ENCODE data around the gene GRIN2C.

DNA sequence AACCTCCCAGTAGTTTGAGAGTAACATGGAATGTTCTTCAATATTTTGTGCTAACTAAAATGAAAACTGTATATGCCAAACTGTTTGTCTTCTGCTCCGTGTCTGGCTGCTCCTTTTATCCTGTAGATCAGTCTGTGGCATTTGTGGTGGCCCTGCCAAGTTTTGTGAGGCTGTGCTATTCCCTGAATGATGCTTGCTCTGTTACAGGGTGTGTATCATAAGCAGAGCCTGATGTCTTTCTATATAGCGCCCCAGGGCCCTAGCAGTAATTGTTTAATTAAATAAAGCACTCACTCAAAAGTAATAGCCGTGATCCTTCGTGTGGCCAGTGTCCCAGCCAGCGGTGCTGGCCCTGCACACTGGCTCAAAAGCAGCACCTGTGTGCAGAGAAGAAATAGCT, 55.7 kb downstream of the GRIN2C start:
- TF ChIP-seq POLR2AphosphoS5 (IDR thresholded peaks at IDR 0.05; ENCODE audit: low read depth, low read length) = no peak
- TF ChIP-seq, protein P1, sequence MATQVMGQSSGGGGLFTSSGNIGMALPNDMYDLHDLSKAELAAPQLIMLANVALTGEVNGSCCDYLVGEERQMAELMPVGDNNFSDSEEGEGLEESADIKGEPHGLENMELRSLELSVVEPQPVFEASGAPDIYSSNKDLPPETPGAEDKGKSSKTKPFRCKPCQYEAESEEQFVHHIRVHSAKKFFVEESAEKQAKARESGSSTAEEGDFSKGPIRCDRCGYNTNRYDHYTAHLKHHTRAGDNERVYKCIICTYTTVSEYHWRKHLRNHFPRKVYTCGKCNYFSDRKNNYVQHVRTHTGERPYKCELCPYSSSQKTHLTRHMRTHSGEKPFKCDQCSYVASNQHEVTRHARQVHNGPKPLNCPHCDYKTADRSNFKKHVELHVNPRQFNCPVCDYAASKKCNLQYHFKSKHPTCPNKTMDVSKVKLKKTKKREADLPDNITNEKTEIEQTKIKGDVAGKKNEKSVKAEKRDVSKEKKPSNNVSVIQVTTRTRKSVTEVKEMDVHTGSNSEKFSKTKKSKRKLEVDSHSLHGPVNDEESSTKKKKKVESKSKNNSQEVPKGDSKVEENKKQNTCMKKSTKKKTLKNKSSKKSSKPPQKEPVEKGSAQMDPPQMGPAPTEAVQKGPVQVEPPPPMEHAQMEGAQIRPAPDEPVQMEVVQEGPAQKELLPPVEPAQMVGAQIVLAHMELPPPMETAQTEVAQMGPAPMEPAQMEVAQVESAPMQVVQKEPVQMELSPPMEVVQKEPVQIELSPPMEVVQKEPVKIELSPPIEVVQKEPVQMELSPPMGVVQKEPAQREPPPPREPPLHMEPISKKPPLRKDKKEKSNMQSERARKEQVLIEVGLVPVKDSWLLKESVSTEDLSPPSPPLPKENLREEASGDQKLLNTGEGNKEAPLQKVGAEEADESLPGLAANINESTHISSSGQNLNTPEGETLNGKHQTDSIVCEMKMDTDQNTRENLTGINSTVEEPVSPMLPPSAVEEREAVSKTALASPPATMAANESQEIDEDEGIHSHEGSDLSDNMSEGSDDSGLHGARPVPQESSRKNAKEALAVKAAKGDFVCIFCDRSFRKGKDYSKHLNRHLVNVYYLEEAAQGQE (IDR thresholded peaks at IDR 0.05; ENCODE audit: insufficient read depth in 1 of 2, low read depth in 2 of 2, low read length in 2 of 2) = no peak
- TF ChIP-seq SIN3A (IDR thresholded peaks at IDR 0.05; ENCODE audit: borderline replicate concordance, insufficient read depth, low read length) = no peak
- no peak for TF ChIP-seq TAF1 (IDR thresholded peaks at IDR 0.05; ENCODE audit: borderline replicate concordance, insufficient read depth, low read length)
- TF ChIP-seq FOXP2 (optimal IDR thresholded peaks at IDR 0.05; ENCODE audit: borderline replicate concordance, extremely low read depth, extremely low read length, insufficient read depth) = no peak

All from PFSK-1 (cell line).